GM21526 (cell line): ENCODE results near the gene AMBRA1.
"Not testable (repeated sequence)": the region's sequence is repeated elsewhere in the genome, so short reads cannot be mapped to it uniquely, and the experiment has no call there.

Experiments used
- ATAC-seq: cut with Tn5 transposase; IDR thresholded peaks from one replicate; pipeline ENCODE4 v1.9.1; 2021; ENCODE audit warnings: moderate library complexity; ENCODE audit not compliant: unreplicated experiment, low FRiP score

AMBRA1 gene

DNA sequence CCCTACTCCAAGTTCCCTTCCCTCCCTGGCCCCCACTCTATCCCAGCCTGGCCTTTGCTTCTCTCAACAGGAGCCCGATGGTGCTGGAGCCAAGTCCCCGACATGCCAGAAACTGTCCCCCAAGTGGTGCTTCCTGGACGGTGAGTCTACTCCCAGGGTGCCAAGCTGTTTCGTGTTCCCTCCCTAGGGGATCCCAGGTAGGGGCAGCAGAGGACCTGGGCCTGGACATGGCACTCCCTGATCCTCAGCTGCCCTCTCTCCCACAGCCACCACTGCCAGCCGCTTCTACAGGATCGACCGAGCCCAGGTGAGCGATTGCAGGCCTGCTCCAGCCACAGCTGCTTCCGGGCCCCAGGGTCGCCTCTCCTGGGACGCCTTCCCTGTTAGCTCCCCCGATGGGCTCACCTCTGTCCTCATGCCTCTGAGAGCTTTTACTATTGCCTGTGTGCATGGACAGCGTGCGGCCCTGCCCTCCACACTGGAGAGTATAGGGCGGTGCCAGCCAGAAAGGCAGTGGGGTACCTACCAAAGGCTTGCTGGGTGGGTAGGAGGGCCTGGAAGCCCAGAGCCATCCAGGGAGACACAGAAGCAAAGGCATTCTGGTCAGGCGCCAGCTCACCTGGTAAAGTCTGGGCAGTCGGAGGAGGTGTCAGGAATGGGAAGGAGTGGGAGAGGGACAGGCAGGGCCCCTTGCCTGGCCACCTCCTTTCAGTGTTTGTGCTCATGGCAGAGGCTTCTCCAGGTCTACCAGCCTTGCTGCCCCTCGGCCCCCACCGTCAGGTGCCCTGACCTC lies 217.4 kb downstream of the AMBRA1 start:
- ATAC-seq = no peak

DNA sequence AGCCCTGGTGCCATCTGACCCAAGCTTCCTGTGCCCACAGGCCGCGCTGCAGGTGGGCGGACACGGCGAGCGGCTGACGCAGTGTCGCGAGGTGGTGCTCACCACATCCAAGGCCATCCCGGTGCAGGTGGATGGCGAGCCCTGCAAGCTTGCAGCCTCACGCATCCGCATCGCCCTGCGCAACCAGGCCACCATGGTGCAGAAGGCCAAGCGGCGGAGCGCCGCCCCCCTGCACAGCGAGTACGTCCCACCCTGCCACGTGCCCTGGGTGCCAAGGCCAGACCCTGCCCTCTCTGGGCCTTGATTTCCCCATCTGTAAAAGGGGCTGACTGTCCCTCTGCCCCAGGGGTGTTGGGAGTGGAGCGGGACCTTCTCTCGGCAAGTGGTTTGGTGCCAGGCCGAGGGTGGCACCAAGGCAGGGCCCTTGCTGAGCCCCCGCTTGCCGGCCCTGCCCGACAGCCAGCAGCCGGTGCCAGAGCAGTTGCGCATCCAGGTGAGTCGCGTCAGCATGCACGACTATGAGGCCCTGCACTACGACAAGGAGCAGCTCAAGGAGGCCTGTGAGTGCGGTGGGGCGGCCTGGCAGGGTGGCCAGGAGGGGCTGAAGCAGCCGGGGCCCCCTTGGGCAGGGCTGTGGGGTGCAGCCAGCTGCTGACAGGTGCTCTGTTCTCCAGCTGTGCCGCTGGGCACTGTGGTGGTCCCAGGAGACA lies 218.3 kb downstream of the AMBRA1 start:
- no peak for ATAC-seq

DNA sequence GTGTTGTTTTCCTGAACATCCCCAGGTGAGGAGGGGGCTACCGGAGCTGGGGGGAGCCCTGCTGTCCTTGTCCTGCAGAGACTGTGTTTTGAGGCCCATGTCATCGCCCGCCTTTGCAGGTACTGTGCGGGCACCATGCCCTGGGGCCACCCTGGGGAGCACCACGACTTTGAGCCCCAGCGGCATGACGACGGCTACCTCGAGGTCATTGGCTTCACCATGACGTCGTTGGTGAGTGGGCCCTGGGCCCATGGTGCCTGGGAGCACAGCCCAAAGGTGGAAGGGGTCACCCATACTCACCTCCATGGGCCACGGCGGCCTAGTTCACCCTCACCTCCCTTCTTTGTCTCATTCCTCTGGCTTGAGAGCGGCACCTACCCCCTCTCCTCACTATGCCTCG lies 219.0 kb downstream of the AMBRA1 start:
- no peak for ATAC-seq

DNA sequence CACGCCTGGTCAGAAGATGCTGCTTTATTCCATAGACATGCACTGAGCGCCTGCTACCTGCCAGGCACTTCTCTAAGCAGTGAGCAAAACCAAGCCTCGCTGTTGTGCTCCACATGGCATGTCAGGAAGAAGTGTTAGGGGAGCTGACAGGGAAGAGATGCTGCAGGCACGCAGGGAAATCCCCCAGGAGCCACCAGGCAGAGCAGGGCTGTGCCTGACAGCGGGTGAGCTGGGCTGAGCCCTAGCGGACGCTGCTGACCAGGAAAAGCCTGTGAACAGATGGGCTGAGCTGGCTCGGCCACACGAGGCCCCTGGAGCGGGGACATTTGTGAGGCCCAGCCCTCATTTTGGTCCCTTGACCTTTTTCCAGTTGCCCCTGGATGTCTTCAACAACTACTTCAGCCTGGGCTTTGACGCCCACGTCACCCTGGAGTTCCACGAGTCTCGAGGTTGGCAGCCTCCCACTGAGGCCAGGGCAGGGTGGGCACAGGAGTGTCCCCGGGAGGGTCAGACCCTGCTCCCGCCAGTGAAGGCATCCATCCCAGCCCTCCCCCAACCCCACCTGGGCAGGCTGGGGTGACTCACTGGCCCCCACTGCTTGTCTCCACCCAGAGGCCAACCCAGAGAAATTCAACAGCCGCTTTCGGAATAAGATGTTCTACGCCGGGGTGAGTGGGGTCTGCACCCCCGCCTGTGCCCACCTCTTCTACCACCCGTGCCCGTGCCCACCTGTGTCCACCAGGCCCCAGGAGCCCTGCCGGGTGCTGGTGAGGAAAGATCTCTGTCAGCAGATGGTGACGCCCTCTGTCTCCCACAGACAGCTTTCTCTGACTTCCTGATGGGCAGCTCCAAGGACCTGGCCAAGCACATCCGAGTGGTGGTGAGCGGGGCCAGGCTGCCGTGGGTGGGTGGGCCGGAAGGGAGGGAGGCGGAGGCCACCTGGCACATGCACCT lies 219.8 kb downstream of the AMBRA1 start:
- no peak for ATAC-seq

DNA sequence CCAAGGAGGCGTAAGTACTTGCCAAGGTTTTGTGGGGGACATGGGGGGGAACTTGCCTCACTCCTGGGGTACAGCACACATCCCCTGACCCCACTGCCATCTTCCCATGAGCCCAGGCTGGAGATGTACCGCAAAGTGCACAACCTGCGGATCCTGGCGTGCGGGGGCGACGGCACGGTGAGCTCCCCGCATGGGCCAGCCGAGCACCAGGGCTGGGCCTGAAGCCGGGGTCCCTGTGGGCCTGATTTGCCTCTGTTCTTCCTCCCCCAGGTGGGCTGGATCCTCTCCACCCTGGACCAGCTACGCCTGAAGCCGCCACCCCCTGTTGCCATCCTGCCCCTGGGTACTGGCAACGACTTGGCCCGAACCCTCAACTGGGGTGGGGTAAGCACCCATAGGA lies 221.3 kb downstream of the AMBRA1 start:
- not testable (repeated sequence) for ATAC-seq

DNA sequence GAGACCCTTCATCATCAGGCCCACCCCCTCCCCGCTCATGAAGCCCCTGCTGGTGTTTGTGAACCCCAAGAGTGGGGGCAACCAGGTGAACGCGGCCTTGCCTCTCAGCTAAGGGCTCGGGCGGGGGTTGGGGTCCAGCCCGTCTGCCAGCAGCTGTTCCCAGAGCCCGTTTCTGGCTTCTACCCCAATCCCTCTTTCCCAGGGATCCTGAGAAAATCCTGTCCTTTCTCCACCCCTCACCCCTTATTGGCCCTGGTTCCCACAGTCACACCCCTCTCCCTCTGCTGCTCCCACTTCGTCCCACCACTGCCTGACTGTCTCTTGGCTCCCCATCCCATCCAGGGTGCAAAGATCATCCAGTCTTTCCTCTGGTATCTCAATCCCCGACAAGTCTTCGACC lies 221.7 kb downstream of the AMBRA1 start:
- ATAC-seq = no peak

DNA sequence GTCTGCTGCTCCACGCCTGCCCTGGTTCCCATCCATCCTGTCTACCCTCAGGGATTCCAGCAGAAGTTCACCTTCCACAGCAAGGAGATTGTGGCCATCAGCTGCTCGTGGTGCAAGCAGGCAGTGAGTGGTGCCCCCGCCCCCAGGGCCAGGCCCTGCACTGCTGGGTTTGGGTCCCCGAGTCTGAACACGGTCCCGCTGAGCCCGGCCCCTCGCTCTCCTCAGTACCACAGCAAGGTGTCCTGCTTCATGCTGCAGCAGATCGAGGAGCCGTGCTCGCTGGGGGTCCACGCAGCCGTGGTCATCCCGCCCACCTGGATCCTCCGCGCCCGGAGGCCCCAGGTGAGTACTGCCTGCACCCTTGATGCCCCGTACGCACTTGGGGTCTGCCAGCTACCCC lies 222.6 kb downstream of the AMBRA1 start:
- ATAC-seq = not testable (repeated sequence)

DNA sequence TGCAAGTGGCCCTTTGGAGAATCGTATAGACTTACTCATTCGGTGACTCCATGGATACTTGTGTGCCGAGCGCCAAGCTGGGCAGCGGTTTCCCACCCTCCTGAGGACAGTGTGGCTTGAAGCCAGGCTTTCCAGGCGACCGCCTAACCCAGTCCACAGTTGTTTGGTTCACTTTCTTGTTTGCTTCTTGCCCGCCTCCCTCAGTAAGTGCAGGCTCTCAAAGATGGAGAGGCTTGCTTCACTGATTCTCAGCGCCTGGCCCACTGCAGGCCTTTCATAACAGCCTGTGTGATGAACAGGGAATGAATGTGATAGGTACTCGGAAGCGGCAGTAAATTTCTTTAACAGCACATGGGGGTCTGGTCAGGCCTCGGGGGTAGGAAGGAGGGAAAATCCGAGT lies 223.6 kb downstream of the AMBRA1 start:
- no peak for ATAC-seq

DNA sequence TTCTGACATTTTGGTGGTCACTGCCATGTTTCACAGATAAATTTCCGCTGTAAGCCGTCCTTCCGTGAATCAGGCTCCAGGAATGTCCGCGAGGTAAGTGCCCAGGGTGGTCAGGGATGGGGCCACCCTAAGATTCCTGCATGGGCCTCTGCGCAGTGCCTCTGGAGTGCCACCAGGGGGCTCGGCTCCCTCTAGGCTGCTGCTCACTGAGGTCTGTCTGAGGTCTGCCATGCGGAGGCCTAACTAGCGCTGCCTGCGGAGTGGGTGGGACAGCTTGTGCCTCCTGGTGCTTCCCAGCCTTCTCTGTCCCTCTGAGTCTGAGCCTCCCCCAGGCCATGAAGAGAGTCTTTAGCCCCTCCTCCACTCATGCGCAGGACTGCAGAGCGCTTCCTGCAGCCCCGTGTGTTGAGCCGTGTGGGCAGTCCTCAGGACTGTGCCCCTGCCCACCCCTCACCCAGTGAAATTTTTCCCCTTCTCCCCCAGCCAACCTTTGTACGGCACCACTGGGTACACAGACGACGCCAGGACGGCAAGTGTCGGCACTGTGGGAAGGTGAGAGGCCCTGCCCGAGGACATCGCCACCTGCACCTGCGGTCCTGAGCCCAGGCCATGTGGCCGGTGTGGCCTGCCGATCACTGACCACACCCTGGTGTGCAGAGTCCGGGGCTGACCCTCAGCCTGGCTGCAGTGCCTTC lies 224.2 kb downstream of the AMBRA1 start:
- ATAC-seq = no peak

DNA sequence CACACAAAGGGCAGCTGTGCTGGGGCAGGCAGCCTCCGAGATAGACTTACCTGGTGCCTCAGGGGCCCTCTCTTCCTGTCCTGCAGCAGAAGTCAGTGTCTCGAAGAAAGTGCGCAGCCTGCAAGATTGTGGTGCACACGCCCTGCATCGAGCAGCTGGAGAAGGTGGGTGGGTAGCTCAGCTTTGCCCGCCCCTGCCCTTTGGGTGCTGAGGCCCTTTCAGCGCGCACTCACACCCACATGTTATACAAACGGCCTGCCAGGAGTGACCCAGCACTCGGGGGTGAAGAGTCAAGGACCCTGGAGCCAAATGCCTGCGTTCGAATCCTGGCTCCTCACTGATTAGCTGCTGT lies 225.9 kb downstream of the AMBRA1 start:
- ATAC-seq = no peak

DNA sequence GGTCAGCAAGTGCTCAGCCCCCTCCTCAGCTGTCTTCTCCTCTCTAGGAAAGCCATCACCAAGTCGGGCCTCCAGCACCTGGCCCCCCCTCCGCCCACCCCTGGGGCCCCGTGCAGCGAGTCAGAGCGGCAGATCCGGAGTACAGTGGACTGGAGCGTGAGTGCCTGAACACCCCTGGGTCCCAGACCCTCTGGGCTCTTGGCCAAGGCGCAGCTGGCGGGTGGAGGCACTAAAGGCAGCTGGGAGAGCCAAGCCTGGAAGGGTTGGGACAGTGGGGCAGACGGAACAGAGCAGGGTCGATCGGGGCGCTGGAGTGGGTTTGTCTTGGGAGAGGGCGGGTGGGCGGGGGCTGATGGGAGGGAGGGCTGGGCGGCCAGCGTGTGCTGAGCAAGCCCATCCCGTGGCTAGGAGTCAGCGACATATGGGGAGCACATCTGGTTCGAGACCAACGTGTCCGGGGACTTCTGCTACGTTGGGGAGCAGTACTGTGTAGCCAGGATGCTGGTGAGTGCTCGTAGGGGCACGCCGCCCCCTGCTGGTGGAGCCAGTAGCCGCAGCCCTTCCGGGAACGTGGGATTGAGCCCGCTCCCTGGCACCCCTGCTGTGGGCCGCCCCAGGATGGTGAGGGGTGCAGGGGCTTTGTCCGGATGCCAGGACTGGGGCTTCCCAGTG lies 226.4 kb downstream of the AMBRA1 start:
- ATAC-seq = no peak

DNA sequence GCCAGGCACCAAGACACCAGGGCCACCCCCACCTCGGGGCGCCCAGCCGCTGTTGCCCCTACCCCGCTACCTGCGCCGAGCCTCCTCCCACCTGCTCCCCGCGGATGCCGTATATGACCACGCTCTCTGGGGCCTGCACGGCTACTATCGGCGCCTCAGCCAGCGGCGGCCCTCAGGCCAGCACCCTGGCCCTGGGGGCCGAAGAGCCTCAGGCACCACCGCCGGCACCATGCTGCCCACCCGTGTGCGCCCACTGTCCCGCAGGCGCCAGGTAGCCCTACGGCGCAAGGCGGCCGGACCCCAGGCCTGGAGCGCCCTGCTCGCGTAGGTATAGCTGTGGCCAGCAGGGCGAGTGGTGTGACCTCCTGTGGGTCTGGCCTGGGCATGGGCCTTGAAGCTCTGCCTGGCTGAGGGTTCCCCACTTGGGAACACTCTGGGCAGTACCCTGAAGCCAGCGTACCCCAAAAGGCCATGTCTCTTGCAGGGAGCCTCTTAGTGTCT lies 227.1 kb downstream of the AMBRA1 start:
- ATAC-seq = no peak

DNA sequence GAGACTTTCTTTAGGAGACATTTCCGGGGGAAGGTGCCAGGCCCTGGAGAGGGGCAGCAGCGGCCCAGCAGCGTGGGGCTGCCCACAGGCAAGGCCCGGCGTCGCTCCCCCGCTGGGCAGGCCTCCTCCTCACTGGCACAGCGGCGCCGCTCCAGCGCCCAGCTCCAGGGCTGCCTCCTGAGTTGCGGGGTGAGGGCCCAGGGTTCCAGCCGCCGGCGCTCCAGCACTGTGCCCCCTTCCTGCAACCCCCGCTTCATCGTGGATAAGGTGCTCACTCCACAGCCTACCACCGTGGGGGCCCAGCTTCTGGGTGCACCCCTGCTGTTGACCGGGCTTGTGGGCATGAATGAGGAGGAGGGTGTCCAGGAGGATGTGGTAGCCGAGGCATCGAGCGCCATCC lies 227.6 kb downstream of the AMBRA1 start:
- ATAC-seq = no peak

DNA sequence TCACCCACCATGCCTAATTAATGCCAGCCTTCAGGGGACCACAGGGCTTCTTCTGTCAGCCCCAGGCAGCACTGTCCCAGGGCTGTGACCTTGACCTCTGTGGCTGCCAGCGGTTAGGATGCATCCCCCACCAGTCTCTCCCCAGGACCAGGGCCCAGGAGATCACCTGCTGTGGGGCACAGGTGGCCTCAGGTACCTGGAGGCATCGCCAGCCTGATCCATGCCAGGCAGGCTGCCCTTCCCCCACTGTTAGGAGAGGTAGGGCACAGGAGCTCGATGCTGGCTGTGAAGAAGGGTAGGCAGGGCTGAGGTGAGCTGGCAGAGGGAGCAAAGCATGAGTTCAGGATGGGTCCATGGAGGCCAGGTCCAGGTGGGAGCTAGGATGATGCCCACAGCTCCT lies 229.0 kb downstream of the AMBRA1 start:
- ATAC-seq = no peak

DNA sequence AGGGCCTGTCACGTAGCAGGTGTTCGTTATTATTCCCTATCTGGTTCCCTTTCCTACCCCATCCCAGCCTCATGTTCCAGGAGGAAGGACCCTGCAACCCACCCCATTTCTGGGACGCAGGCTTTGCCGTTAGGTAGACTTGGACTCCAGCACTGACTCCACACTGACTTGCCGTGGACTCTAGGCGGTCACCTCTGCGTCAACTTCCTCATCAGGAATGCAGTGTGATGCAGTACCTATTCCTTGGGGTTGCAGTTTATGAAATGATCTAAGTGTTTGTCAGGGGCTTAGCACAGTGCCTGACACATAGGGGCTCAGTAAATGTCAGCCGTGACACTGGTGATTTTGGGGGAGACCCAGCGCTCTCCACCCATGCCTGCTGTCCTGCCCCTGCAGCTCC lies 229.8 kb downstream of the AMBRA1 start:
- no peak for ATAC-seq

DNA sequence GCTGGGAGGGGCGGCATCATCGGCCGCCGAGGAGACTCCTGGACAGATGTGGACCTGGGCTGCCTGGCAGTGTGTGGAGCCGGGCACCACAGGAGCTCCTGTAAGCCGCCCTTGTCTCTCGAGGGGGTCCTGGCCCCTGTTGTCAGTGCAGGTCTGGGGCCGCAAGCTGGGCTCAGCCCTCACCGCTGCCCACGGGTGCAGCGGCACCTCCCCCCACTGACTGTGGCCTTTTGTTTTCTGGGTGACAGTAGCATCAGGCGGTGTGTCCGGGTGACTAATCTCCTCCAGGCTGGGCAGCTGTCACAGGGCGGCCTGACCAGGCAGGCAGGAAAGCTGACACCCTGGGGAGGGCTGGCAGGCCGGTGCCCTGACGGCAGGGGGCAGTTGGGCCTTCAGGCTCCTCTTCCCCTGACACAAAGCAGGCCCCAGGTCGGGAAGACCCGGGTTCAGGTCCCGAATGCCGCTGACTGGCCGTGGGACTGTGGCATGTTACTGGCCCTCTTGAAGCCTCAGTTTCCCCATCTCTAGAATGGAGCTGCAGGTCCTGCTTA lies 230.3 kb downstream of the AMBRA1 start:
- ATAC-seq = no peak

DNA sequence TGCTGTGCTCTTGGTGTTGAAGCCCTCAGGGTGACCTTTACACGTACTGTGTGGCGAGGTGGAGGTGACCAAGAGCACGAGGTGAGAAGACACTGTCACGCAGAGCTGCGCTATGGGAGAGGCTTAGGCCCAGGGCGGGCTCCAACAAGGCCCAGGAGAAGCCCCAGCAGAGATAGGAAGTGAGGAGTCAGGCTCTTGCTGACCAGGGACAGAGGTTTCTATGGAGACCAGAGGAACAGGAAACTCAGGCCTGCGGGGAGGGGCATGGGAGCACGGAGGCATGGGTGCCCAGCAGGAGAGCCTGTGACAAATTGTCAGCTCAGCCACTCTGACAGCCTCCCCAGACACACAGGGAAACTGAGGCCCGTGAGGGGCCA lies 230.8 kb downstream of the AMBRA1 start:
- no peak for ATAC-seq

DNA sequence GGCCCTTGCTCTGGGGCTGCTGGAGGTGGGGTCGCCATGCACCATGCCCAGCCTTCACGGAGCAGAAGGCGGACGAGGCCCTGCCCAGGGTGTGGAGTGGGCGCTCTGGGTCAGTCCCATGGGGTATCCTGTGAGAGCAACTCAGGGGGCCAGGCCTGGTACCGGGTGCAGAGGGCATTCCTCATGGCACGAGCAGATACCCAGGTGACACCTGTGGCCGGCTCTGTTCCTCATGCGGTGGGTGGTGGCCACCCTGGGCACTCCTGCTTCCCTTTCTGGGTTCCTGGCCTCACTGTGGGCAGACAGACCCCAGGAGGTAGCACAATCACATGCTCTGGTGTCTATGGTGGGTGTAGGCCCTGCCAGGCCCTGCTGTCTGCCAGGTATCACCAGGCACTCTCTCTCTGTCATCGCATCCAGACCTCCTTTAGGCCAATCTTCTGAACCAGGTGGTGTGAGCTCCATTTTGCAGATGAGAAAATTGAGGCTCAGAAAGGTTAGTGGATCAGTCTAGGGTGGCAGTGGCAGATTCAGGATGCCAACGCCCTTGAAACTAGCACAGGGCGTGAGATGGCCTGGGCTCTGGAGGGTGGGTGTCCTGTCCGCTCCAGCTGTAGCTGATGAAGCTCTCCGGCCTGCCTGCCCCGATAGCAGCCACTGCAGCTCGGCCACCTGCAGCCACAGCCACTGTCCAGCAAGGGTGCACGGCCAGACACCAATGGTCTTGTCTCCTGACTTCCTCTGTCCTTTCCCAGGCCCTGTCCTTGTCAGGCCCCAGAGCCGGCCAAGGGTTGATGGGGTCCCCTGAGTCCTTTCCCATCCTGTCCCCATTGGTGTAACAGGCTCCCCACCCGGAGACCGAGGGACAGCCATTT lies 231.4 kb downstream of the AMBRA1 start:
- ATAC-seq = no peak
